Measurements from ENCODE around the gene HOXA4.

Gene HOXA4

GRCh38 chr7:27102581-27103442 lies 27.7 kb downstream of the HOXA4 start, which contains the start of gene HOXA2:
TSS of gene HOXA2 (minus strand) at chr7:27102683. CDS start at chr7:27102500, 183 bp downstream.
- DNase-seq: no peak

DNA sequence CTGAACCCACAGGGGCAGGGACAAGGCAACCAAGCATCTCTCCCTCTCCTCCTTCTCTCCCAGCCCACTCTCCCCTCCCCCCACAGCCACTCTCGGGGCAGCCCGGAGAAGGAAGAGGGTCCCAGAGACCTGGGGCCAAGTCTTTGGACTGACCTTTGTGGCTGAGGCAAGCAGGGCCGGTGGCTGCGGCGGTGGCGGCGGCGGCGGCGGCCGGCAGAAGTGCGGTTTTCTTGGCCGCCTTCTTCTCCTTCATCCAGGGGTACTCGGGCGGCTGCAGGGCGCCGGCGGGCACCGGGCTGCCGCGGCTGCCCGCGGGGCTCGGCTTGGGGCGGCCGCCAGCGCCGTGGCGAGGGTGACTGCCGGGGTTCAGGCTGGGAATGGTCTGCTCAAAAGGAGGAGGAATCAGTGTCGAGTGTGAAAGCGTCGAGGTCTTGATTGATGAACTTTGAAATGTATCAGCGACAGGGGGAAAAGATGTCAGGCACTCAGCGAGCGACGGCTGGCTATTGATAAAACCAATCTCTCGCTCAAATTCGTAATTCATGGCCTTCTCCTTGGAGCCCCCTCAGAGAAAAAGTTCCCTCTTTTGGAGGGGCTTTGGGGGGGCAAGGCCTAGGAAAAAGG lies 28.5 kb downstream of the HOXA4 start:
- no peak for DNase-seq

DNA sequence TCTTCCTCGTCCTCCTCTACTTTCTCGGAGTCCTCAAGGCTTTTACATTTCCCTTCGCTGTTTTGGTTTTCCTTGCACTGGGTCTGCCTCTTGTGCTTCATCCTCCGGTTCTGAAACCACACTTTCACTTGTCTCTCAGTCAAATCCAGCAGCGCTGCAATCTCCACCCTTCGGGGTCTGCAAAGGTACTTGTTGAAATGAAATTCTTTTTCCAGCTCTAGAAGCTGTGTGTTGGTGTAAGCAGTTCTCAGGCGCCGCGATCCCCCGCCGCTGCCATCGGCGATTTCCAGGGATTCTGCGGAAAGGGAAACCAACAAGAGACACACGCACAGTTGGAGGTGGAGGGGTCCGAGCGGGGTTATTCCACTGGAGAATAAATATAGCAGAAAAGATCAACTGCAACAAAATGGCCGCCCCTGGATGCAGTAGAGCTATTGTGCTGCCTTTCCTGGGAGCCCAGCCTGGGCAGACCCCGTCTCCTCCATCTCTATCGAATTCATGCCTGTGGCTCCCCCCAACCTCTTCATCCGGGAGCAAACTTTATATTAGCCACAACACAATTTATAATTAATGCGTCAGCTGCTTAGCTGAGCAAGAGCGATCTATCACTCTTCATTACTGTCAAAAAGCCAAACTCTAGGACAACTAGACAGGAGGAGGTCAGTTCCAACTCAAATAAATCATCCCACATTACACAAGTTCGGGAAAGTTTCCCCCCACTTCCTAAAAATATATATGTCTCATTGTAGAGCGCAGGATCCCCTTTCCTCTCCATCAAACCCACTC lies 29.2 kb downstream of the HOXA4 start:
- DNase-seq: no peak

DNA sequence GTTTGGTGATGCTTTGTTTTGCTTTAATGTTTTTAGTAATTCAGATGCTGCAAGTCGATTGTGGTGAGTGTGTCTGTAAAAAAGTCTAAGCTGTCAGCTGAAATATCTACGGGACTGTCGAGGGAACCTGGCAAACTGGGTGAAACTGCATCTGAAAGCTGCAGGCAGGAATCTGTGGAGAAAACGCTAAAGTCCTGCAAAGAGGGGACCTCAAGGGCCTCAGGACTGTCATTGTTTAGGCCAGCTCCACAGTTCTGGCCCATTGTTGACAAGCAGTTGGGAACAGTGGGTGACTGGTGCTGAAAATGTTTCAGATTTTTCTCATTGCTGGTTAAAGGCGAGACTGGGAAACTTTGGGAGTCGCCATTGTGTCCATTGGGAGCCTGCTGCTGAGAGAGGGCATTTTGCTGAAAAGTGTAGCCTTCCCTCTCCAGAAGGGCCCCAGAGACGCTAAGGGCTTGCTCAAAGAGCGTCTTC lies 29.8 kb downstream of the HOXA4 start:
- no peak for DNase-seq

GRCh38 chr7:27099453-27100370 lies 30.8 kb downstream of the HOXA4 start:
- no peak for DNase-seq

- no peak for DNase-seq
Observed at GRCh38 chr7:27098578-27099451, 31.7 kb downstream of the HOXA4 start.

DNA sequence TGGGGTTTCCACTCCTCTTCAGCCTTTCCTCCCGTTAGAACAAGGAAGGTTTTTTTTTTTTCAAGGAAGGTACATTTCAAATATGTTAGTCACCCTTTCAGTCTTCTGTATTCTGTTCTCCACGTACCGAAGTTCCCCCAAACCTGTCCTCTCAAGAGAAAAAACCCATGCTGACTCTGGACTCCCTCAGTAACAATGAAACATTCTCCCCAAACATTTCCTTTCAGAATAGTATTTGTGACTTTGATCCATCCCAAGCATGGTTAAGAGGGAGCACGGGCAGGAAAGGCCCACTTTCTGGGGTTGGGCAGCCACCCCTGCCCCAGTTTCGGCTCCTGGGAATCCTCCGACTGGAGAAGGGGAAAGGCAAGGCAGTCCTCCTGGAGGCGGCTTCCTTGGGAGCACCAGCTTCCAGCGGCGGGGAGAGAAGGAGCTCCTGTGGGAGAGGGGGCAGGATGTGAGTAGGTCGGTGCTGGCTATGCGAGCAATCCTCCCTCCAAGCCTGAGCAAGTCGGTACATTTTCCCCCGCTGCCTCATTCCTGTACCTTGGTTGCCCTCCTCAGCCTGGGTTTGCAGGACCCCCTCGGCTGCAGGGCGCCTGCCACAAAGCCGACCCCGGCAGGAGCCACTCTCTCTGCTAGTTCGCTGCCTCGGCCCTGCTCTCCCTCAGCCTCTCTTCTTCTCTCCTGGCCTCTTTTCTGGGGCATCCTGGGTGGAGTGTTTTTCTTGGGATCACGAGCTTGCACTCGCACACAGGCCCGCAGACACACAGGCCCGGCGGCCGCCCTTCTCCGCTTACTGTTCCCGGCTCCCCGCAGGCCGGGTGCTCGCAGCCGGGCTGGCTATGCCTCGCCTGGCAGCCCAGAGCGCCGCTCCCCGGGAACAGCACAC lies 32.6 kb downstream of the HOXA4 start:
- DNase-seq: no peak

GRCh38 chr7:27096768-27097514 lies 33.6 kb downstream of the HOXA4 start:
- DNase-seq: peak; percentile 10

DNA sequence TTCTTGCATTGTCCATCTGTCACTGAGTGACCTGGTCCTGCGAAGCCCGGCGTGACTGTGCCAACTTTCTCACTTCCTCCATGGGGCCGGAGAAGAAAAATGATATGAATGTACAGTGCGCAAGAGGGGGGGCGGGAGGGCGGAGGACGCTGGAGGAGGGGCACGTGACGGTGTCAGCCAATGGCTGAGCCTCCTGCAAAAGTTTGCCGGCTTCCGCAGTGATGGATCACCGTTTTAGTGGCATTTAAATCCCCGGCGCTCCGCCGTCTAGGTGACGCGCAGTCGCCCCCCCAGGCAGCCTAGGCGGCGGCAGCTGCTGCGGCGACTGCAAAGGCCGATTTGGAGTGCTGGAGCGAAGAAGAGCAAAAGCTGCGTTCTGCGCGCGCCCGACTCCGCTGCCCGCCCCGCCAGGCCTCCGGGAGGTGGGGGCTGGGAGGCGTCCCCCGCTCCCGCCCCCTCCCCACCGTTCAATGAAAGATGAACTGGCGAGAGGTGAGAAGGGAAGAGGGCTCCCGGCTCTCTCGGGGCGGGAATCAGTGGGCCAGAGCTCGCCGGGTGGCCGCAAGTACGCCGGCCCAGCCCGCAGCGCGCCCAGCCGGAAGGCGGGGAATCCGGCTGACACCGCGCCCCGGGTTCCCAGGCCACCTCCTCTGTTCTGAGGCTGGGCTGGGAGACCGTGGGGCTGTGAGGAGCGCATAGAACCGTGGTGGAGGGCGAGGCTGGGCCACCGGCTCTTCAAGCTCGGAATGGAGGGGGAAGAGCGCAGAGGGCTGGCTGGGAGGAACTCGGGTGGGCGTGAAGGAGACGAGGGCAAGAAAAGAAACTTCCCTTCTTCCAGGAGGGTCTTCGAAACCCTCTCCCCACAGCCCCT lies 34.4 kb downstream of the HOXA4 start, which contains the start of gene HOXA1:
Gene HOXA1 (minus strand): TSS at position 104 of the 871 bp plus-strand sequence. CDS start 88 bp downstream, at position 16.
- peak; percentile 85 for DNase-seq

- DNase-seq: peak; percentile 33
Observed at GRCh38 chr7:27095050-27095896, 35.3 kb downstream of the HOXA4 start.

- no peak for DNase-seq
Observed at GRCh38 chr7:27094304-27095049, 36.1 kb downstream of the HOXA4 start.

GRCh38 chr7:27093184-27093895 lies 37.2 kb downstream of the HOXA4 start:
- DNase-seq: no peak

DNA sequence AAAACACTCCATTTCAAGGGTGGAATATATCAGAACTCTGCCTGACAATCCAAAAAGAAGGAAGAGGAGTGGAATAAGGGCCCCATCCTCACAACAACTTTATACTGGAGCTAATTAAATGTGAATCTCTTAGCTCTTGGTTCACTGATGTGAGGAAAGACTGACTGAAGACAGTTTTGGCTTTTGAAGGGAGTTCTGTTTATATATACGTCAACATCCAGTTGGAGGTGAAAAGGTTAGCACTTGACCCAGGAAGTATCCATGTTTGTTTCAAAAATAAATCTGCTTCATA lies 37.8 kb downstream of the HOXA4 start:
- no peak for DNase-seq

GRCh38 chr7:27091941-27092818 lies 38.4 kb downstream of the HOXA4 start:
- no peak for DNase-seq

- no peak for DNase-seq
Observed at GRCh38 chr7:27091105-27091504, 39.5 kb downstream of the HOXA4 start.
